ENCODE data around the gene ACBD5.

The ACBD5 gene

DNA sequence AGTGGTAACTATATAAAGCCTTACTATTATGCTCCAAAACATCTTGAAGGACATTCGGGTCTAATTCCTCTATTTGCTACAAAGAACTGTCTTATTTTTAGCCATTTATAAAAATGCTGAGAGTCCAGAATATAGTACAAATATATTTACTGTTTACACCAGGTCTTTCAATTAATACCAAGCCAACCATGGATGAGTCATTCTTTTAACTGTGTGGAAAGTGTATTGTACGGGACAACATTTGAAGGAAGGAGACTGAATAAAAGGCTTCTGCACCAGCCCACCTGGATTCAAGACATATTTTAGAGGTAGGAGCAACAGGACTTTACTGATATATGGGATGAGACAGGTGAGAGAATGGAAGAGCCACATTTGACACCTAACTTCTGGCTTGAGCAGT is 50.1 kb downstream of the ACBD5 start:
- no peaks in the 10 kb centered on the region for H3K9me2 ChIP-seq (ENCODE audit: low read depth, low read length)
- no peaks in the 10 kb centered on the region for H3K27me3 ChIP-seq (ENCODE audit: insufficient read depth, low read length)
- no peak overlapping the region for H3K9ac ChIP-seq (ENCODE audit: low read length)
- H3K36me3 ChIP-seq (ENCODE audit: insufficient read depth, low read length), result peaks cover 26% of the 10 kb centered on the region
- no peaks in the 10 kb centered on the region for H4K20me1 ChIP-seq (ENCODE audit: insufficient read depth, low read length)
- no peak overlapping the region for H3K4me3 ChIP-seq (ENCODE audit: low read depth, low read length, poor library complexity, severe bottlenecking)
- no peak overlapping the region for H3K27ac ChIP-seq (ENCODE audit: low read depth, low read length, poor library complexity, severe bottlenecking)
- H3K79me2 ChIP-seq (ENCODE audit: insufficient read depth, low read length), result no peaks in the 10 kb centered on the region
- H3K4me1 ChIP-seq (ENCODE audit: insufficient read depth, low read length, severe bottlenecking), result no peaks in the 10 kb centered on the region
- H3K4me2 ChIP-seq (ENCODE audit: low read length), result no peak overlapping the region
- no peak overlapping the region for H2AFZ ChIP-seq (ENCODE audit: low read length)
- no peak for TF ChIP-seq EZH2 (IDR thresholded peaks at IDR 0.05; ENCODE audit: borderline replicate concordance, low read length)
- TF ChIP-seq, protein P1, sequence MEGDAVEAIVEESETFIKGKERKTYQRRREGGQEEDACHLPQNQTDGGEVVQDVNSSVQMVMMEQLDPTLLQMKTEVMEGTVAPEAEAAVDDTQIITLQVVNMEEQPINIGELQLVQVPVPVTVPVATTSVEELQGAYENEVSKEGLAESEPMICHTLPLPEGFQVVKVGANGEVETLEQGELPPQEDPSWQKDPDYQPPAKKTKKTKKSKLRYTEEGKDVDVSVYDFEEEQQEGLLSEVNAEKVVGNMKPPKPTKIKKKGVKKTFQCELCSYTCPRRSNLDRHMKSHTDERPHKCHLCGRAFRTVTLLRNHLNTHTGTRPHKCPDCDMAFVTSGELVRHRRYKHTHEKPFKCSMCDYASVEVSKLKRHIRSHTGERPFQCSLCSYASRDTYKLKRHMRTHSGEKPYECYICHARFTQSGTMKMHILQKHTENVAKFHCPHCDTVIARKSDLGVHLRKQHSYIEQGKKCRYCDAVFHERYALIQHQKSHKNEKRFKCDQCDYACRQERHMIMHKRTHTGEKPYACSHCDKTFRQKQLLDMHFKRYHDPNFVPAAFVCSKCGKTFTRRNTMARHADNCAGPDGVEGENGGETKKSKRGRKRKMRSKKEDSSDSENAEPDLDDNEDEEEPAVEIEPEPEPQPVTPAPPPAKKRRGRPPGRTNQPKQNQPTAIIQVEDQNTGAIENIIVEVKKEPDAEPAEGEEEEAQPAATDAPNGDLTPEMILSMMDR (IDR thresholded peaks at IDR 0.05; ENCODE audit: low read length), result no peak
- H3K9me3 ChIP-seq (ENCODE audit: low read length), result no peaks in the 10 kb centered on the region
- H3F3A ChIP-seq (ENCODE audit: insufficient read depth, low read length), result no peaks in the 10 kb centered on the region

GRCh38 chr10:27188897-27189296 is 51.7 kb downstream of the ACBD5 start:
- TF ChIP-seq, protein P1 (IDR thresholded peaks at IDR 0.05; ENCODE audit: low read length), result no peak
- no peak for TF ChIP-seq EZH2 (IDR thresholded peaks at IDR 0.05; ENCODE audit: borderline replicate concordance, low read length)
- Histone ChIP-seq H3K9ac (ENCODE audit: low read length) (no peak overlapping the region), H3K9me3 (ENCODE audit: low read length) (no peaks in the 10 kb centered on the region), H4K20me1 (ENCODE audit: insufficient read depth, low read length) (no peaks in the 10 kb centered on the region), H3K27me3 (ENCODE audit: insufficient read depth, low read length) (no peaks in the 10 kb centered on the region), H3K36me3 (ENCODE audit: insufficient read depth, low read length) (peaks cover 41% of the 10 kb centered on the region), H3K79me2 (ENCODE audit: insufficient read depth, low read length) (no peaks in the 10 kb centered on the region), H3K9me2 (ENCODE audit: low read depth, low read length) (no peaks in the 10 kb centered on the region), H3K4me1 (ENCODE audit: insufficient read depth, low read length, severe bottlenecking) (no peaks in the 10 kb centered on the region), H3F3A (ENCODE audit: insufficient read depth, low read length) (no peaks in the 10 kb centered on the region), H3K4me2 (ENCODE audit: low read length) (no peak overlapping the region), H3K4me3 (ENCODE audit: low read depth, low read length, poor library complexity, severe bottlenecking) (no peak overlapping the region), H3K27ac (ENCODE audit: low read depth, low read length, poor library complexity, severe bottlenecking) (no peak overlapping the region), H2AFZ (ENCODE audit: low read length) (no peak overlapping the region)

DNA sequence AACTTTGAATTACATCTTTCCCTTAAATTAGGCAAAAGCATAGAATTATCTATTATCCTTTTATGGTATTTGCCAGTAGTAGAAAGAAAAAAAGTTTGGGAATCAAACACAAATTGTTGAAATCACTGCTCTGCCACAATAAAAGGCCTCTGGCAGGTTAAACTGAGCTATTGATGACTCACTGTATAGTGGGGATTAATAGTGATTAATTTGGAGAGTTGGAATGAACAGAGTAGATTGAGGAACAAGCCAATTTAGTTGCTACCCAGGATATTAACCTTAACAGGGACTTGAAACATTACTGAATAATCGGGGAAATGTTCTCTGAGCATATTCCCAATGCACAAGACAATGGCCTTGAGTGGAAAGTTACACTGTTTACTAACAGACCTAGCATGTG is 52.3 kb downstream of the ACBD5 start:
- Histone ChIP-seq H3K36me3 (ENCODE audit: insufficient read depth, low read length) (peaks cover 46% of the 10 kb centered on the region), H3K9me3 (ENCODE audit: low read length) (no peaks in the 10 kb centered on the region), H3K4me2 (ENCODE audit: low read length) (no peak overlapping the region), H3K4me3 (ENCODE audit: low read depth, low read length, poor library complexity, severe bottlenecking) (no peak overlapping the region), H3K27ac (ENCODE audit: low read depth, low read length, poor library complexity, severe bottlenecking) (no peak overlapping the region), H3K4me1 (ENCODE audit: insufficient read depth, low read length, severe bottlenecking) (no peaks in the 10 kb centered on the region), H2AFZ (ENCODE audit: low read length) (no peak overlapping the region), H3K79me2 (ENCODE audit: insufficient read depth, low read length) (no peaks in the 10 kb centered on the region), H3K9ac (ENCODE audit: low read length) (no peak overlapping the region), H3K9me2 (ENCODE audit: low read depth, low read length) (no peaks in the 10 kb centered on the region), H4K20me1 (ENCODE audit: insufficient read depth, low read length) (no peaks in the 10 kb centered on the region), H3F3A (ENCODE audit: insufficient read depth, low read length) (no peaks in the 10 kb centered on the region), H3K27me3 (ENCODE audit: insufficient read depth, low read length) (no peaks in the 10 kb centered on the region)
- no peak for TF ChIP-seq EZH2 (IDR thresholded peaks at IDR 0.05; ENCODE audit: borderline replicate concordance, low read length)
- TF ChIP-seq, protein P1 (IDR thresholded peaks at IDR 0.05; ENCODE audit: low read length), result no peak

All from OCI-LY1 (cell line).